ENCODE measurements around the gene CYB561D2.

DNA sequence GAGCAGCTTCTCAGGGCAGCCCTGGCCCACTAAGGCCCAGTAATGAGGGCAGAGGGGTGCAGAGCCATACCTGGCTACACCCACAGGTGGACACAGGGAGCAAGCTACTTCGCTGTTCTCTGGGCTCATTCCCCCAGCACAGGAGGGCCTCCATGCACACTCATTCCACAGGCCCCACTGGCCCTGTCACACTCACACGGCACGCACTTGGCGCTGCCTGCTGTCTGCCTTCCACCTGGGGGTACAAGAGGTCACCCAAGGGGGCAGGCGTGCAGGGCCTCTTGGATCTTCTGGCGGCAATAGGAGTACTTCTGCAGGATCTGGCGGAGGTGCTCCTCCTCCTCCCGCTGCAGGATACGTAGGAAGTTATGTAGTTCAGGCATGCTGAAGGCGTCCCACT lies 20.3 kb upstream of the CYB561D2 start:
- TF ChIP-seq SIN3A (IDR thresholded peaks at IDR 0.05; ENCODE audit: borderline replicate concordance, insufficient read depth, low read depth, low read length): no peak
- TF ChIP-seq CTCF (IDR thresholded peaks at IDR 0.05): no peak
